HEK293 (cell line): ENCODE results near the gene SPACA6.

Experiments
- CTCF ChIA-PET: fragments of 350-600 bp; formaldehyde crosslinking; extraction: SDS; loops from one replicate; lab custom pipeline; 2021; ENCODE audit warnings: antibody characterized with exemption; lab: Yijun Ruan, JAX
- POLR2A ChIA-PET: fragments of 300-600 bp; formaldehyde crosslinking; extraction: SDS; loops from one replicate; lab custom pipeline; 2020; ENCODE audit warnings: antibody characterized with exemption, inconsistent platforms; lab: Yijun Ruan, JAX
- H3K27ac ChIP-seq: fragments of 200-500 bp; sonication (Bioruptor generic); 2 replicates; pipeline ENCODE4 v1.5.1; 2014; ENCODE audit warnings: low read depth, low read length, control low read depth, inconsistent platforms; ENCODE audit errors: extremely low read depth
- H3K36me3 ChIP-seq, 2 experiments: fragments of 200-500 bp in 1 of 2; sonication (Bioruptor generic) in 1 of 2; 1 replicate in 1 of 2; 2 replicates in 1 of 2; pipeline ENCODE4 v1.5.1; 2014 to 2017; ENCODE audit warnings: inconsistent platforms in 2 of 2, low read length in 2 of 2; ENCODE audit not compliant: control insufficient read depth in 2 of 2, insufficient read depth in 1 of 2
- H3K4me1 ChIP-seq: fragments of 200-500 bp; sonication (Bioruptor generic); 2 replicates; pipeline ENCODE4 v1.5.1; 2014; ENCODE audit warnings: mild to moderate bottlenecking, low read length, inconsistent platforms; ENCODE audit not compliant: control insufficient read depth, insufficient read depth
- H3K4me3 ChIP-seq: 2 replicates; pipeline ENCODE4 v1.5.1; 2011; ENCODE audit warnings: low read depth, mild to moderate bottlenecking, control low read depth, low read length, moderate library complexity
- H3K9me3 ChIP-seq: fragments of 200-500 bp; sonication (Bioruptor generic); 2 replicates; pipeline ENCODE4 v1.5.1; 2014; ENCODE audit warnings: low read depth, low read length, inconsistent platforms; ENCODE audit not compliant: control insufficient read depth, insufficient read depth
- BCL11B ChIP-seq: fragments of 450-650 bp; formaldehyde crosslinking; IDR thresholded peaks from 2 replicates; pipeline ENCODE4 v1.5.1; 2016; ENCODE audit warnings: low read depth, missing biosample characterization, missing genetic modification characterization
- HOXA7 ChIP-seq: sonication (generic); formaldehyde crosslinking; IDR thresholded peaks from 2 replicates; pipeline ENCODE4 v1.8.1; 2022; ENCODE audit warnings: missing genetic modification reagents, borderline replicate concordance
- KLF10 ChIP-seq: fragments of 450-650 bp; IDR thresholded peaks from 2 replicates; pipeline ENCODE4 v1.5.1; 2018; ENCODE audit warnings: missing biosample characterization, mild to moderate bottlenecking, missing genetic modification characterization
- KLF8 ChIP-seq: fragments of 450-650 bp; formaldehyde crosslinking; IDR thresholded peaks from 2 replicates; pipeline ENCODE4 v1.5.1; 2016; ENCODE audit warnings: missing biosample characterization, missing genetic modification characterization
- PRDM4 ChIP-seq: fragments of 450-650 bp; formaldehyde crosslinking; IDR thresholded peaks from 2 replicates; pipeline ENCODE4 v1.5.1; 2017; ENCODE audit warnings: missing biosample characterization, missing genetic modification characterization
- RBAK ChIP-seq: fragments of 450-650 bp; formaldehyde crosslinking; IDR thresholded peaks from 2 replicates; pipeline ENCODE4 v1.5.1; 2016; ENCODE audit warnings: missing biosample characterization, missing genetic modification characterization
- SALL2 ChIP-seq: fragments of 450-650 bp; formaldehyde crosslinking; IDR thresholded peaks from 2 replicates; pipeline ENCODE4 v1.5.0; 2017; ENCODE audit warnings: missing biosample characterization, mild to moderate bottlenecking, missing genetic modification characterization, borderline replicate concordance
- TCF7L2 ChIP-seq: IDR thresholded peaks from 2 replicates; pipeline ENCODE4 v1.6.1; 2011; ENCODE audit warnings: low read depth, mild to moderate bottlenecking, inconsistent platforms, low read length, moderate library complexity, borderline replicate concordance
- ZFP41 ChIP-seq: fragments of 450-650 bp; formaldehyde crosslinking; IDR thresholded peaks from 2 replicates; pipeline ENCODE4 v1.5.1; 2016; ENCODE audit warnings: missing biosample characterization, missing genetic modification characterization, borderline replicate concordance
- ZNF10 ChIP-seq: fragments of 450-650 bp; formaldehyde crosslinking; IDR thresholded peaks from 2 replicates; pipeline ENCODE4 v1.5.1; 2017; ENCODE audit warnings: missing biosample characterization, missing genetic modification characterization
- ZNF16 ChIP-seq: fragments of 450-650 bp; formaldehyde crosslinking; IDR thresholded peaks from 2 replicates; pipeline ENCODE4 v1.5.1; 2016; ENCODE audit warnings: low read depth, missing biosample characterization, missing genetic modification characterization
- ZNF19 ChIP-seq: fragments of 450-650 bp; formaldehyde crosslinking; IDR thresholded peaks from 2 replicates; pipeline ENCODE4; 2016; ENCODE audit warnings: missing biosample characterization, missing genetic modification characterization, low read depth
- ZNF366 ChIP-seq: fragments of 450-650 bp; formaldehyde crosslinking; conservative IDR thresholded peaks from 2 replicates; pipeline ENCODE4 v1.5.1; 2016; ENCODE audit warnings: missing biosample characterization, missing genetic modification characterization
- ZNF558 ChIP-seq: fragments of 450-650 bp; formaldehyde crosslinking; IDR thresholded peaks from 2 replicates; pipeline ENCODE4 v1.5.1; 2016; ENCODE audit warnings: missing biosample characterization, missing genetic modification characterization
- ZNF596 ChIP-seq: fragments of 450-650 bp; IDR thresholded peaks from 2 replicates; pipeline ENCODE4 v1.5.0; 2018; ENCODE audit warnings: missing biosample characterization, mild to moderate bottlenecking, missing genetic modification characterization, moderate library complexity
- ZNF610 ChIP-seq: fragments of 450-650 bp; formaldehyde crosslinking; IDR thresholded peaks from 2 replicates; pipeline ENCODE4 v1.5.1; 2016; ENCODE audit warnings: missing biosample characterization, missing genetic modification characterization, borderline replicate concordance
- ZNF626 ChIP-seq: fragments of 450-650 bp; sonication (Bioruptor Pico); formaldehyde crosslinking; IDR thresholded peaks from 2 replicates; pipeline ENCODE4 v1.5.1; 2018; ENCODE audit warnings: missing biosample characterization, missing genetic modification characterization, inconsistent platforms
- ZNF664 ChIP-seq: fragments of 450-650 bp; formaldehyde crosslinking; IDR thresholded peaks from 2 replicates; pipeline ENCODE4 v1.5.1; 2016; ENCODE audit warnings: missing biosample characterization, missing genetic modification characterization
- ZNF701 ChIP-seq: fragments of 450-650 bp; formaldehyde crosslinking; IDR thresholded peaks from 2 replicates; pipeline ENCODE4 v1.5.1; 2016; ENCODE audit warnings: missing biosample characterization, missing genetic modification characterization
- ZNF777 ChIP-seq: fragments of 450-650 bp; formaldehyde crosslinking; IDR thresholded peaks from 2 replicates; pipeline ENCODE4 v1.5.1; 2017; ENCODE audit warnings: missing biosample characterization, missing genetic modification characterization, borderline replicate concordance
- ZNF792 ChIP-seq: fragments of 450-650 bp; formaldehyde crosslinking; IDR thresholded peaks from 2 replicates; pipeline ENCODE4 v1.5.1; 2016; ENCODE audit warnings: missing biosample characterization, missing genetic modification characterization
- ZSCAN18 ChIP-seq: fragments of 450-650 bp; formaldehyde crosslinking; IDR thresholded peaks from 2 replicates; pipeline ENCODE4 v1.5.1; 2016; ENCODE audit warnings: missing biosample characterization, missing genetic modification characterization
- TF ChIP-seq, protein P1 (sequence below): fragments of 450-650 bp; formaldehyde crosslinking; IDR thresholded peaks from 2 replicates; pipeline ENCODE4 v1.5.1; 2016; ENCODE audit warnings: missing biosample characterization, missing genetic modification characterization
- TF ChIP-seq, protein P2 (sequence below): fragments of 450-650 bp; formaldehyde crosslinking; IDR thresholded peaks from 2 replicates; pipeline ENCODE4 v1.5.1; 2016; ENCODE audit warnings: missing biosample characterization, missing genetic modification characterization

The SPACA6 gene

GRCh38 chr19:51739466-51740213 lies 46.5 kb downstream of the SPACA6 start:
- Histone ChIP-seq H3K36me3 (no peaks in the 10 kb centered on the region; a peak in 1 of 3 replicates), H3K9me3 (no peaks in the 10 kb centered on the region), H3K4me1 (no peaks in the 10 kb centered on the region), H3K27ac (no peak overlapping the region), H3K4me3 (no peak overlapping the region)
- CTCF ChIA-PET: interaction anchor here (0.6 to 1.2 kb wide), 4 partner anchors 14 to 1024 kb away, joined by 3 to 4 read pairs (median 3); no protein-coding TSS in a partner anchor
- POLR2A ChIA-PET: no interaction called here
- no peak for TF ChIP-seq PRDM4
- no peak for TF ChIP-seq ZSCAN18 (tag by site-specific recombination)
- TF ChIP-seq HOXA7 (CRISPR knock-in tag): no peak
- no peak for TF ChIP-seq ZNF777 (tag by site-specific recombination)
- TF ChIP-seq TCF7L2: no peak
- TF ChIP-seq ZNF596 (tag by site-specific recombination): no peak
- no peak for TF ChIP-seq ZNF610 (tag by site-specific recombination)
- no peak for TF ChIP-seq ZNF792 (tag by site-specific recombination)
- no peak for TF ChIP-seq ZNF10
- no peak for TF ChIP-seq KLF8 (tag by site-specific recombination)

DNA sequence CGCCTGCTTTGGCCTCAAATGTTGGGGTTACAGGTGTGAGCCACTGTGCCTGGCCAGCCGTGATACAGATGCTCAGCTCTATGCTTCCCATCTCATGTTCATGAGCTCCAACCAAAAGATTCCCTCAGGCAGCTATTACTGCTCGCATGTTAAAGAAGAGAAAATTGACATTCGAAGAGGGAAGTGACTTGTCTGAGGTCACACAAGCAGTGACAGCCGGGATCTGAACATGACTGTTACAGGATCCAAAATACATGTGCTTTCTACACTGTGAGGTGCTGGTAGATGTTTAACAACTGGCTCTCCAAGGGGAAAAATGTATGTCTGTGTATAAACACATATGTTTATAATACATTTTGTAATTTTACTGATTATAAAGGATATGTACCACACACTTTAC lies 47.2 kb downstream of the SPACA6 start:
- ChIA-PET CTCF (interaction anchor here (1.2 kb wide), 1 partner anchor 52 kb away, joined by 3 read pairs; no protein-coding TSS in a partner anchor), POLR2A (no interaction called here)
- H3K4me1 ChIP-seq: no peaks in the 10 kb centered on the region

More for the DNA sequence above, 47.2 kb downstream of the SPACA6 start:
- H3K4me3 ChIP-seq: no peak overlapping the region
- no peaks in the 10 kb centered on the region; a peak in 1 of 3 replicates for H3K36me3 ChIP-seq
- no peaks in the 10 kb centered on the region for H3K9me3 ChIP-seq
- TF ChIP-seq ZNF366 (tag by site-specific recombination) (no peak), ZNF558 (no peak), ZNF16 (tag by site-specific recombination) (no peak), BCL11B (tag by site-specific recombination) (no peak), ZNF626 (tag by site-specific recombination) (no peak), PRDM4 (no peak), ZNF19 (tag by site-specific recombination) (no peak), SALL2 (no peak), ZNF664 (tag by site-specific recombination) (no peak), RBAK (tag by site-specific recombination) (no peak), KLF10 (tag by site-specific recombination) (no peak), ZNF701 (tag by site-specific recombination) (no peak), ZFP41 (tag by site-specific recombination) (no peak)
- TF ChIP-seq, protein P1, sequence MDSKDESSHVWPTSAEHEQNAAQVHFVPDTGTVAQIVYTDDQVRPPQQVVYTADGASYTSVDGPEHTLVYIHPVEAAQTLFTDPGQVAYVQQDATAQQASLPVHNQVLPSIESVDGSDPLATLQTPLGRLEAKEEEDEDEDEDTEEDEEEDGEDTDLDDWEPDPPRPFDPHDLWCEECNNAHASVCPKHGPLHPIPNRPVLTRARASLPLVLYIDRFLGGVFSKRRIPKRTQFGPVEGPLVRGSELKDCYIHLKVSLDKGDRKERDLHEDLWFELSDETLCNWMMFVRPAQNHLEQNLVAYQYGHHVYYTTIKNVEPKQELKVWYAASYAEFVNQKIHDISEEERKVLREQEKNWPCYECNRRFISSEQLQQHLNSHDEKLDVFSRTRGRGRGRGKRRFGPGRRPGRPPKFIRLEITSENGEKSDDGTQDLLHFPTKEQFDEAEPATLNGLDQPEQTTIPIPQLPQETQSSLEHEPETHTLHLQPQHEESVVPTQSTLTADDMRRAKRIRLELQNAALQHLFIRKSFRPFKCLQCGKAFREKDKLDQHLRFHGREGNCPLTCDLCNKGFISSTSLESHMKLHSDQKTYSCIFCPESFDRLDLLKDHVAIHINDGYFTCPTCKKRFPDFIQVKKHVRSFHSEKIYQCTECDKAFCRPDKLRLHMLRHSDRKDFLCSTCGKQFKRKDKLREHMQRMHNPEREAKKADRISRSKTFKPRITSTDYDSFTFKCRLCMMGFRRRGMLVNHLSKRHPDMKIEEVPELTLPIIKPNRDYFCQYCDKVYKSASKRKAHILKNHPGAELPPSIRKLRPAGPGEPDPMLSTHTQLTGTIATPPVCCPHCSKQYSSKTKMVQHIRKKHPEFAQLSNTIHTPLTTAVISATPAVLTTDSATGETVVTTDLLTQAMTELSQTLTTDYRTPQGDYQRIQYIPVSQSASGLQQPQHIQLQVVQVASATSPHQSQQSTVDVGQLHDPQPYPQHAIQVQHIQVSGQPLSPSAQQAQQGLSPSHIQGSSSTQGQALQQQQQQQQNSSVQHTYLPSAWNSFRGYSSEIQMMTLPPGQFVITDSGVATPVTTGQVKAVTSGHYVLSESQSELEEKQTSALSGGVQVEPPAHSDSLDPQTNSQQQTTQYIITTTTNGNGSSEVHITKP (tag by site-specific recombination): no peak
- TF ChIP-seq, protein P2, sequence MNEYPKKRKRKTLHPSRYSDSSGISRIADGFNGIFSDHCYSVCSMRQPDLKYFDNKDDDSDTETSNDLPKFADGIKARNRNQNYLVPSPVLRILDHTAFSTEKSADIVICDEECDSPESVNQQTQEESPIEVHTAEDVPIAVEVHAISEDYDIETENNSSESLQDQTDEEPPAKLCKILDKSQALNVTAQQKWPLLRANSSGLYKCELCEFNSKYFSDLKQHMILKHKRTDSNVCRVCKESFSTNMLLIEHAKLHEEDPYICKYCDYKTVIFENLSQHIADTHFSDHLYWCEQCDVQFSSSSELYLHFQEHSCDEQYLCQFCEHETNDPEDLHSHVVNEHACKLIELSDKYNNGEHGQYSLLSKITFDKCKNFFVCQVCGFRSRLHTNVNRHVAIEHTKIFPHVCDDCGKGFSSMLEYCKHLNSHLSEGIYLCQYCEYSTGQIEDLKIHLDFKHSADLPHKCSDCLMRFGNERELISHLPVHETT: no peak
- H3K27ac ChIP-seq: no peak overlapping the region
